ENCODE measurements around the gene ZNF527.
A peak's percentile ranks its signal among the peaks of the same experiment; 100 is the strongest.
"Not testable (repeated sequence)": the region's sequence is repeated elsewhere in the genome, so short reads cannot be mapped to it uniquely, and the experiment has no call there.

Gene ZNF527

GRCh38 chr19:37370880-37371661, at the start of gene ZNF527:
ZNF527 (plus strand) TSS chr19:37371099; CDS start chr19:37374199, 3,100 bp downstream.
- DNase-seq = peak; percentile 96

DNA sequence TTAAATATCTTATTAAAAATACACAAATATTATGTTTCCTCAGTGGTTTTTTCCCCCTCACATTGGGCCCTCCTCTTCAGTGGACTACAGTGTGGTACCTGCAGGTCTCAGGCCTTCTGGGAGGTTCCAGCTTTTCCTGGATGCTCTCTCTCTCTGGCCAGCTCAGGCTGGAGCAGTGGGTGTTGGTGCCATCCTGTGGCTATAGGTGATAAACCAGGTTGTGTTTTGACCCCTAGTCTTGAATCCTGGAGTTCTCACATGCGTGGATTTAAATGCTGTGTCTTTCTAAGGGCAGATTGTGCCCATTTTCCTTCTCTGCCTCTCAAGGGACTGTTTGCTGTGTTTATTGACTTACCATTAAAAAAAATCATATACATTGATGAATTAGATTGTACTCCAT, 41.2 kb upstream of the ZNF527 start:
- no peak for DNase-seq

DNA sequence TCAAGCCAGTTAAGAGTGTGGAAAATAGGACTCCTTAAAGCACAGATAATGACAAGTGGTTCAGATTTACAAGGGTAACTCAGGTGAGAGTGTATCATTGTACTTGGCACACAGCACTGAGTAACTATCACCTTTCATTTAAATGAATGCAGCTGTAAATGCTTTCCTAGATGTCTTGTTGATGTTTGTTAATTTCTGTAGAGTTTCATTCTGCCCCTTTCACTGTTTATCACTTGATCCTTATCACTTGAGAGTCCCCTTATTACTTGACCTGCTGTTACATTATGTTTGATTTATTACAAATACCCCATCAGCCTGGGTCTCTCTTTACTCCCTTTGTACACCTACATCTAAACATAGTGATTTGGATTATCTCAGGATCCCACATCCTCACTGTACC, 38.1 kb upstream of the ZNF527 start:
- DNase-seq = no peak

GRCh38 chr19:37333457-37333856, 37.4 kb upstream of the ZNF527 start:
- DNase-seq = no peak

GRCh38 chr19:37334179-37335071, 36.5 kb upstream of the ZNF527 start:
- peak; percentile 83 for DNase-seq

DNA sequence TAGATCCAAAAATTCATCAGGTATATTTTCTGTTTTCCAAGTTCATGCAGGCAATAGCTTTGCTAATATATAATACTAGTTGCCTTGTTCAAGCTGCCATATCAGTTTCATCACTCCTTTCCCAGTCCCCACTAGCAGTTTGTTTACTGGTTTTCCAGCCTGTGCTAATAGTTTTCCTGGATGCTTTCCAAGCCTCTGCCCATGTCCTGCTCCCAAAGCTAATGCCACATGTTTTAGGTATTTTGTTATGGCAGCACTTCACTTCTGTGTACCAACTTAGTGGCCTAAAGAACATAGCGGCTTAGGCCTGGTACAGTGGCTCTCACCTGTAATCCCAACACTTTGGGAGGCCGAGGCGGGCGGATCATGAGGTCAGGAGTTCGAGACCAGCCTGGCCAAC, 28.1 kb upstream of the ZNF527 start:
- DNase-seq = no peak

- no peak for DNase-seq
Measured at GRCh38 chr19:37346091-37346490, 24.8 kb upstream of the ZNF527 start.

DNA sequence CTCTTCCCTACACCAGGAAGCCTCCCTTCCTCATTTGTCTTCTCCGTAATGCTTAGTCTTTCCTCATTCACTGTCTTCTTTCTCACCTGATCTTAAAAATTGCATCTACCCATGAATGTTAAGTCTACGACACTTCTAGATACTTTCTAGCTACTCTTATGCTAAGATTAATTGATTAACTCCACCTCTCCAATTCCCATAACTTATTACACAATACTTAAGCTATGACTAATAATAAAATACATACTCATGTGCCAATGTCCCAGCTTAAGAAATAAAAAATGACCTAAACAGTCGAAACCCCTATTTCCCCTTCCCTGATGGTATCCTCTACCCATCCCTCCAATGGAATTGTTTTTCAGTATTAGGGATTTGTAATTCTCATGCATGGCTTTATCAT, 22.8 kb upstream of the ZNF527 start:
- DNase-seq = no peak

DNA sequence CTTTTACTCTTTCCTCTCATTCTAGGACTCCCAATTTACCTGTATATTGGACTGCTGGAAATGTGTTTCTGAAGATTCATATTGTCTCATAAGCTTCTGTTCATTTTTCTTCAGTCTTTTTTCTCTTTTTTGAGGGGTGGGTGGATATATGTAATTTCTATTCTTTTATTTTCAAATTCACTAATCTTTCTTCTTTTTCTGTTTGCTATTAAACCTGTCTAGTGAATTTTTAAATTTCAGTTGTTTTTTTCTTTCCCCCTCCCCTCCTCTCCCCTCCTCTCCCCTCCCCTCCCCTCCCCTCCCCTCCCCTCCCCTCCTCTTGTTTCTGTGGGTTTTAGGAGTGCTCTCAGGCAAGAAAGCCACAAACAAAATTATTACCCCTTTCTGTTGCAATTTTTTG, 16.9 kb upstream of the ZNF527 start:
- no peak for DNase-seq

- no peak for DNase-seq
Measured at GRCh38 chr19:37355901-37356300, 15.0 kb upstream of the ZNF527 start.

GRCh38 chr19:37361994-37362393, 8.9 kb upstream of the ZNF527 start:
- DNase-seq = no peak

GRCh38 chr19:37362733-37363132, 8.2 kb upstream of the ZNF527 start:
- no peak for DNase-seq

DNA sequence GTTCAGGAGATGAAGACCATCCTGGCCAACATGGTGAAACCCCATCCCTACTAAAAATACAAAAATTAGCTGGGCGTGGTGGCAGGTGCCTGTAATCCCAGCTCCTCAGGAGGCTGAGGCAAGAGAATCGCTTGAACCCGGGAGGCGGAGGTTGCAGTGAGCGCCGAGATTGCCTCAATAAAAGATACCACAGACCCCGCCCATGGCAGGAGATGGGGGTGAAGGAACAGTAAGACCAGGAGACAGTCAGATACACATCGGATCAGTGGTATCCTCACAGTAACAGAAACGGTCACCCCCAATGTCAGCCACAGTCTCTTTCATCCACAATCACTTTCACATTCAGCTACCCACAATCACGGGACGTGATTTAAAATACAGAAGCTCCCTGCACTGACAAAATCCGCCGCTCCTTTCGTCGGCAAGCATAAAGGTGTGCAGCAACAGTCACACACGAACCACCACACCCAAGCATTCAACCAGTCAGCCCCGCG, 466 bp upstream of the ZNF527 start:
- not testable (repeated sequence) for DNase-seq

DNA sequence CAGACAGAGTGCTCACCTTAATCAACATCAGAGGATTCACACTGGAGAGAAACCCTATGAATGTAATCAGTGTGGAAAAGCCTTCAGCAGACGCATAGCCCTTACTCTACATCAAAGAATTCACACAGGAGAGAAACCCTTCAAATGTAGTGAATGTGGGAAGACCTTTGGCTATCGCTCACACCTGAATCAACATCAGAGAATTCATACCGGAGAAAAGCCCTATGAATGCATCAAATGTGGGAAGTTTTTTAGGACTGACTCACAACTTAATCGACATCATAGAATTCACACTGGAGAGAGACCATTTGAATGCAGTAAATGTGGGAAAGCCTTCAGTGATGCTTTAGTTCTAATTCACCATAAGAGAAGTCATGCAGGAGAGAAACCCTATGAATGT, 18.3 kb downstream of the ZNF527 start:
- no peak for DNase-seq

DNA sequence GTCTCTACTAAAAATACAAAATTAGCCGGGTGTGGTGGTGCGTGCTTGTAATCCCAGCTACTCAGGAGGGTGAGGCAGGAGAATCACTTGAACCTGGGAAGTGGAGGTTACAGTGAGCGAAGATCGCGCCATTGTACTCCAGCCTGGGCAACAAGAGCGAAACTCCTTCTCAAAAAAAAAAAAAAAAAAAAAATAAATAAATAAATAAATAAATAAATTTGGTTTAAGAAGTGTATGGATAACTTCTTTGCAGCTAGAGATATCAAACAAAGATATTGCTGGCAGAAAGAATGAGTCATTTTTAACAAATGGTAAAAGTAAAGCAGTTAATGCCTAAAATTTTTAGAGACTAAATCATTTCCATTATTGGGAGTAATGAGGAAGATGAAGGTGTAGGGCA, 20.5 kb downstream of the ZNF527 start:
- not testable (repeated sequence) for DNase-seq

GRCh38 chr19:37401078-37401477, 30.2 kb downstream of the ZNF527 start:
- no peak for DNase-seq

- no peak for DNase-seq
Measured at GRCh38 chr19:37403403-37403802, 32.5 kb downstream of the ZNF527 start.

- DNase-seq = not testable (repeated sequence)
Measured at GRCh38 chr19:37406140-37406846, 35.4 kb downstream of the ZNF527 start.

GRCh38 chr19:37412700-37413099, 41.8 kb downstream of the ZNF527 start:
- DNase-seq = no peak

GRCh38 chr19:37413313-37414084, 42.6 kb downstream of the ZNF527 start:
- DNase-seq = no peak
